ENCODE results near the gene ARF1. TPM values are rescaled to one million over a fixed set of nuclear protein-coding genes. Genes with fewer than 3 reads are reported as not detected.
"Not testable (repeated sequence)": the region's sequence is repeated elsewhere in the genome, so short reads cannot be mapped to it uniquely, and the experiment has no call there.

Gene ARF1
- total RNA-seq, 2 experiments from 2014 or later: 368 to 376 TPM

- H3K4me3 Mint-ChIP-seq: peak overlapping the region; percentile 54
- H3K27me3 Mint-ChIP-seq: no peaks in the 10 kb centered on the region
- peaks cover 17% of the 10 kb centered on the region for H3K36me3 Mint-ChIP-seq (ENCODE audit: low read depth)
- H3K4me1 Mint-ChIP-seq: peaks cover 58% of the 10 kb centered on the region
- no peak overlapping the region for H3K27ac Mint-ChIP-seq
- no peaks in the 10 kb centered on the region for H3K9me3 Mint-ChIP-seq
- no peak for DNase-seq
- ChIA-PET CTCF (interaction anchor here (0.8 to 1.8 kb wide), 3 partner anchors 25 to 59 kb away, joined by 4 to 5 read pairs (median 5); partner anchors contain the start of gene IBA57), POLR2A (interaction anchor here (0.8 to 1.8 kb wide), 7 partner anchors 15 to 381 kb away, joined by 3 to 11 read pairs (median 4); partner anchors contain the start of genes ARF1, IBA57 and RNF187)
These were observed 23.7 kb downstream of the ARF1 start for GRCh38 chr1:228105996-228106799.

- no peak for DNase-seq
- Mint-ChIP-seq H3K27ac (no peak overlapping the region), H3K9me3 (no peaks in the 10 kb centered on the region), H3K36me3 (ENCODE audit: low read depth) (peaks cover 17% of the 10 kb centered on the region), H3K4me3 (peak overlapping the region; percentile 54), H3K4me1 (peaks cover 53% of the 10 kb centered on the region), H3K27me3 (no peaks in the 10 kb centered on the region)
- ChIA-PET POLR2A (interaction anchor here (0.8 to 1.8 kb wide), 6 partner anchors 19 to 380 kb away, joined by 3 to 11 read pairs (median 4); partner anchors contain the start of genes ARF1, IBA57 and RNF187), CTCF (interaction anchor here (0.8 to 1.8 kb wide), 3 partner anchors 25 to 59 kb away, joined by 4 to 5 read pairs (median 5); partner anchors contain the start of gene IBA57)
These were observed 24.2 kb downstream of the ARF1 start for GRCh38 chr1:228106800-228107054.

GRCh38 chr1:228107636-228108035 lies 25.1 kb downstream of the ARF1 start:
- ChIA-PET POLR2A (interaction anchor here (4.6 kb wide), 1 partner anchor 25 kb away, joined by 39 read pairs; the partner anchor contains the start of gene ARF1), CTCF (no interaction called here)
- DNase-seq: no peak
- Mint-ChIP-seq H3K4me1 (peaks cover 56% of the 10 kb centered on the region), H3K36me3 (ENCODE audit: low read depth) (peaks cover 17% of the 10 kb centered on the region), H3K4me3 (peak overlapping the region; percentile 87), H3K9me3 (no peaks in the 10 kb centered on the region), H3K27ac (peak overlapping the region; percentile 79), H3K27me3 (no peaks in the 10 kb centered on the region)

DNA sequence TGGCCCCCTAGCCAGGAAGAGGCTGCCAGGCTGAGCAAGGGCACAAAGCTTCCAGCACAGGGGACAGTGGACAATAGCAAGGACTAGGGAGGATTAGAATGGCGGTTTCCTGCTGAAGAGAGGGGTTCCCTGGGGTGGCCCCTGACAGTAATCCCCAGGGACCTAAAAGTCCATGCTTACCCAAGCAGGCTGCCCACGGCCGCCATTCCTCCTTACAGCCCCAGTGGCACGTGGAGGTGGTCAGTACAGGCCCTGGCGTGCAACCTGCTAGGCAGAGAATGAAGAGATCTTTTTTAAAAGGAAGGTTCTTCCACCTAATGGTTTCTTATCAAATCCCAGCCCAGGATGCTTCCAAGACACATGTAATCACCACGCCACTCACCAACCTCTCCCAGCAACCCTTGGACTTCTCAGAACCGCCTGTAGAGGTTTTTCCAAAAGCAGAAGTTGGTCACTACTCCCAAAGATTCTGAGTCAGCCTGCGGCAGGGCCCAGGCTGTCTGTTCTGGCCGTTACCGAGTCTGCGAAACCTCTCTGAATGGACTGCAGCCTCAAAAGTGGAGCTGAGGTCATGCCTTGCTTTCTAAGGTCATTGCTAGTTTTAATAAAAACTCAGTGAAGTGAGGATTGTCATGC lies 25.7 kb downstream of the ARF1 start:
- peaks cover 15% of the 10 kb centered on the region for H3K36me3 Mint-ChIP-seq (ENCODE audit: low read depth)
- peak overlapping the region; percentile 79 for H3K27ac Mint-ChIP-seq
- ChIA-PET CTCF (no interaction called here), POLR2A (interaction anchor here (0.7 to 4.6 kb wide), 3 partner anchors 9 to 25 kb away, joined by 4 to 39 read pairs (median 4); partner anchors contain the start of gene ARF1)
- peaks cover 54% of the 10 kb centered on the region for H3K4me1 Mint-ChIP-seq
- peak overlapping the region; percentile 87 for H3K4me3 Mint-ChIP-seq
- no peak for DNase-seq
- no peaks in the 10 kb centered on the region for H3K9me3 Mint-ChIP-seq
- no peaks in the 10 kb centered on the region for H3K27me3 Mint-ChIP-seq

DNA sequence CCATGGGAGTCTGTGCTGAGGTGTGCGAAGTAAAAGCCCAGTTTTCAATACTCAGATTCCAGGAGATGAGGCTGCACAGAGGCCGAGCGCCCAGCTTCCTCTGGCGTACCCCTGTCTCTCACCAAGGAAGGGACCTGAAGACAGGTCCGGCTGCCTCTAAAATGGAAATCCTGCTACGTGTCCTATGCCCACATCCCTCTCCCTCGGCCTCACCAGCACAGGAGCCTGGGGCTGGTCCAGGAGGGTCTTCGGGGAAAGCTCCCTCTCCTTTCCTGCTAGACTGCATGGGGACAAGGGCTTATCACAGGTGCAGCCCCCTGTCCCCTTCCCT lies 26.2 kb downstream of the ARF1 start:
- Mint-ChIP-seq H3K27me3 (no peaks in the 10 kb centered on the region), H3K36me3 (ENCODE audit: low read depth) (peaks cover 13% of the 10 kb centered on the region), H3K27ac (peak overlapping the region; percentile 79), H3K4me1 (peaks cover 49% of the 10 kb centered on the region), H3K4me3 (peak overlapping the region; percentile 87), H3K9me3 (no peaks in the 10 kb centered on the region)
- CTCF ChIA-PET: no interaction called here
- POLR2A ChIA-PET: interaction anchor here (0.7 to 4.6 kb wide), 4 partner anchors 10 to 56 kb away, joined by 4 to 39 read pairs (median 6); partner anchors contain the start of genes ARF1 and IBA57
- no peak for DNase-seq

DNA sequence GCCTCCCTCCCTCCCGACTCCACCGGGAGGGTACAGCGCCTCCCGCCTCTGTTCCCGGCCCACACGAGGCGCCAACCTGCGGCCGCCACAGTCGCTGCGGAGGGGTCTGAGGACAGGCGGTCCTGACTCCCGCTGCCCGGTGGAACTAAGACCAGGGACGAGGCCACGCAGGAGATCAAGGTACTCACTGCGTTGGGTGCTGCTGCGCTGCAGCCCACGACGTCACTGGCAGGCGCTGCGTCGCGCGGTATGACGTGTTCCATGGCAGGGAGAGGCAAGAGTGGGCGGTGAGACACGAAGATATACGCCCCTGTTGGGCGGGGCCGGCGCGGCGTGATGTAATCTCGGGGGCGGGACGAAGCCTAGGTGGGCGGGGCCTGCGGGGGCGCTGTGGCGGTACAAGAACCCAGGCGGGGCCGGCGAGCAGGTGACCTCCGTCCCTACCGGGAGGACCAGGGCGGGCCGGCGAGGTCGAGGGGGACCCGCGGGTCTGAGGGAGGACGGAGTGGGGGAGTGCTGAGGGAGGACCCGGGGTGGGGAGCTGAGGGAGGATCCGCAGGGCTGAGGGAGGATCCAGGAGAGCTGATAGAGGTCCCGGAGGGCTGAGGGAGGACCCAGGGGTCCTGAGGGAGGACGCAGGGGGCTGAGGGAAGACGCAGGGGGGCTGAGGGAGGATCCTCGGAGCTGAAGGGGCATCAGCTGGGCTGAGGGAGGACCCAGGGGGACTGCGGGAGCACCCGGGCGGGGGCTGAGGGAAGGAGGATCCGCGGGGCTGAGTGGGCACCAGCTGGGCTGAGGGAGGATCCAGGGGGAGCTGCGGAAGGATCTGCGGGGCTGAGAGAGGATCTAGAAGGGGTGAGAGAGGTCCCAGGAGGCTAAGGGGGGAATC lies 26.8 kb downstream of the ARF1 start, which contains the start of gene MRPL55:
MRPL55 (minus strand) TSS at position 227 of the 889 bp plus-strand sequence. CDS start 1,039 bp downstream, outside the sequence.
- Mint-ChIP-seq H3K36me3 (ENCODE audit: low read depth) (peaks cover 13% of the 10 kb centered on the region), H3K9me3 (no peaks in the 10 kb centered on the region), H3K27me3 (no peaks in the 10 kb centered on the region), H3K27ac (peak within 1 kb of the TSS; percentile 79), H3K4me1 (peaks cover 43% of the 10 kb centered on the region), H3K4me3 (peak within 1 kb of the TSS; percentile 87)
- ChIA-PET CTCF (interaction anchor here (1.2 to 1.7 kb wide), 4 partner anchors 9 to 30 kb away, joined by 3 to 7 read pairs (median 4); partner anchors contain the start of gene ARF1), POLR2A (interaction anchor here (0.7 to 4.6 kb wide), 14 partner anchors 9 to 377 kb away, joined by 3 to 39 read pairs (median 4); partner anchors contain the start of genes ARF1 and IBA57)
- peak; percentile 99 for DNase-seq

GRCh38 chr1:228109962-228110488 lies 27.5 kb downstream of the ARF1 start:
- peak overlapping the region; percentile 87 for H3K4me3 Mint-ChIP-seq
- H3K4me1 Mint-ChIP-seq: peaks cover 38% of the 10 kb centered on the region
- H3K27ac Mint-ChIP-seq: peak overlapping the region; percentile 79
- no peaks in the 10 kb centered on the region for H3K27me3 Mint-ChIP-seq
- POLR2A ChIA-PET: interaction anchor here (0.7 to 4.6 kb wide), 15 partner anchors 8 to 376 kb away, joined by 3 to 39 read pairs (median 4); partner anchors contain the start of genes ARF1 and IBA57
- H3K36me3 Mint-ChIP-seq (ENCODE audit: low read depth): peaks cover 11% of the 10 kb centered on the region
- DNase-seq: no peak
- CTCF ChIA-PET: interaction anchor here (1.2 to 1.7 kb wide), 4 partner anchors 8 to 29 kb away, joined by 3 to 7 read pairs (median 4); partner anchors contain the start of gene ARF1
- H3K9me3 Mint-ChIP-seq: no peaks in the 10 kb centered on the region

- DNase-seq: no peak
- Mint-ChIP-seq H3K36me3 (ENCODE audit: low read depth) (peaks cover 10% of the 10 kb centered on the region), H3K9me3 (no peaks in the 10 kb centered on the region), H3K4me1 (peaks cover 38% of the 10 kb centered on the region), H3K27me3 (no peaks in the 10 kb centered on the region), H3K27ac (no peak overlapping the region), H3K4me3 (no peak overlapping the region)
- CTCF ChIA-PET: interaction anchor here (1.6 to 1.7 kb wide), 3 partner anchors 8 to 28 kb away, joined by 4 to 7 read pairs (median 5); partner anchors contain the start of gene ARF1
- POLR2A ChIA-PET: interaction anchor here (1.0 to 4.6 kb wide), 8 partner anchors 10 to 355 kb away, joined by 3 to 39 read pairs (median 6); partner anchors contain the start of genes ARF1 and IBA57
These were observed 28.0 kb downstream of the ARF1 start for GRCh38 chr1:228110556-228110955.

- POLR2A ChIA-PET: interaction anchor here (2.0 to 4.6 kb wide), 2 partner anchors 11 to 28 kb away, joined by 10 to 39 read pairs; partner anchors contain the start of gene ARF1
- H3K9me3 Mint-ChIP-seq; H3K4me3 Mint-ChIP-seq; DNase-seq; H3K27ac Mint-ChIP-seq; CTCF ChIA-PET; H3K36me3 Mint-ChIP-seq (ENCODE audit: low read depth); H3K27me3 Mint-ChIP-seq: not testable (repeated sequence)
- peaks cover 37% of the 10 kb centered on the region for H3K4me1 Mint-ChIP-seq
These were observed 28.8 kb downstream of the ARF1 start for GRCh38 chr1:228111315-228111714.

DNA sequence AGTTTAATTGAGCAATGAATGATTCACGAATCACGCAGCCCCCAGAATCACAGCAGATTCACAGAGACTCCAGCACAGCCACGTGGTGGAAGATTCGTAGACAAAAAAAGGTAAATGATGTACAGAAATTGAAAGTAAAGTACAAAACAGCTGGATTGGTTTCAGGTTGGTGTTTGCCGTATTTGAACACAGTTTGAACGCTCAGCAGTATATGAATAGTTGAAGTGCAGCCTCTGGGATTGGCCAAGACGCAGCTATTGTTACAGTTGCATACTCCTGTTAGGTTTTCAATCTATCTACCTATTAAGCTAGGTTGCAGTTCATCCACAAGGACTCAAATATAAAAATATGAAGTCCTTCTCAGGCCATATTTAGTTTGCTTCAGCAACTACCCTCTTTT lies 29.7 kb downstream of the ARF1 start:
- Mint-ChIP-seq H3K4me3 (no peak overlapping the region), H3K36me3 (ENCODE audit: low read depth) (peaks cover 3% of the 10 kb centered on the region), H3K4me1 (peaks cover 31% of the 10 kb centered on the region), H3K27me3 (no peaks in the 10 kb centered on the region), H3K27ac (no peak overlapping the region), H3K9me3 (no peaks in the 10 kb centered on the region)
- ChIA-PET POLR2A (interaction anchor here (1.2 kb wide), 1 partner anchor 53 kb away, joined by 4 read pairs; the partner anchor contains the start of gene IBA57), CTCF (interaction anchor here (3.3 kb wide), 1 partner anchor 18 kb away, joined by 10 read pairs; no protein-coding TSS in a partner anchor)
- DNase-seq: no peak

DNA sequence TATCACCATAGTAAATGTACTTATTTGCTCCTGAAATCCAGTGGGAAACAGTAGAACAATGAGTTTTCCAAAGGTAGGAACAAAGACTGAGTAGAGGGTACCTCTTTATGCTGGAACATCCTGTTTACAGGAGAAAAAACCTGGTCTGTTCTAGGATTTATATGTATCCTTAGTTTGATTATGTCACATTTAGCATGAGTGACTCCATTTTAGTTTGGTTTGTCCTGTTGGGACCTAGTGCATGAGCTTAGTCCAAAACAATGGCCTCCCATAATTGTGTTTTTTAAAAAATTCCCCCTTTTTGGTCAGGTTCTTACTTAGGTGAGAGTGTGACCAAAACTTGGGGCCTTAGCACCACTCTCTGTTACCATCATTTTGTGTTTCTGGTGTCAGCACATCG lies 30.1 kb downstream of the ARF1 start:
- no peak overlapping the region for H3K4me3 Mint-ChIP-seq
- H3K9me3 Mint-ChIP-seq: peaks cover 3% of the 10 kb centered on the region
- H3K36me3 Mint-ChIP-seq (ENCODE audit: low read depth): peaks cover 6% of the 10 kb centered on the region
- H3K27me3 Mint-ChIP-seq: no peaks in the 10 kb centered on the region
- ChIA-PET CTCF (interaction anchor here (3.3 kb wide), 1 partner anchor 18 kb away, joined by 10 read pairs; no protein-coding TSS in a partner anchor), POLR2A (interaction anchor here (1.2 kb wide), 1 partner anchor 53 kb away, joined by 4 read pairs; the partner anchor contains the start of gene IBA57)
- peaks cover 27% of the 10 kb centered on the region for H3K4me1 Mint-ChIP-seq
- no peak for DNase-seq
- H3K27ac Mint-ChIP-seq: no peak overlapping the region
